WTC11 (cell line): ENCODE measurements around the gene CHRM5. TPM values are rescaled to one million over a fixed set of nuclear protein-coding genes. Genes with fewer than 3 reads are reported as not detected.
"Not testable (repeated sequence)": the region's sequence is repeated elsewhere in the genome, so short reads cannot be mapped to it uniquely, and the experiment has no call there.

Source experiments
- ATAC-seq: fragments of 200-7000 bp; cut with Tn5 transposase; 2 replicates; pipeline ENCODE4 v1.10.0; 2021; ENCODE audit warnings: mild to moderate bottlenecking, moderate library complexity
- CTCF ChIA-PET: fragments of 300-600 bp; sonication (Branson Sonifier 250); formaldehyde crosslinking; loops from one replicate; lab custom pipeline; 2021; ENCODE audit warnings: antibody characterized with exemption; lab: Charles Lee
- POLR2A ChIA-PET: fragments of 350-600 bp; sonication (Branson Sonifier 250); formaldehyde crosslinking; loops from one replicate; lab custom pipeline; 2021; ENCODE audit warnings: antibody characterized with exemption; lab: Charles Lee
- DNase-seq: peaks from one replicate; pipeline ENCODE4 v3.0.0; 2021; ENCODE audit warnings: low spot score
- H3K27ac Mint-ChIP-seq: 2 replicates; pipeline ENCODE4 v1.8.0; 2021; ENCODE audit warnings: mixed read lengths
- H3K27me3 Mint-ChIP-seq: 2 replicates; pipeline ENCODE4 v1.8.0; 2021; ENCODE audit warnings: low read depth, mild to moderate bottlenecking, moderate library complexity, mixed read lengths
- H3K36me3 Mint-ChIP-seq: 2 replicates; pipeline ENCODE4 v1.8.0; 2021; ENCODE audit warnings: mixed read lengths
- H3K4me1 Mint-ChIP-seq: 2 replicates; pipeline ENCODE4 v1.8.0; 2022; ENCODE audit warnings: mixed read lengths
- H3K4me3 Mint-ChIP-seq: 2 replicates; pipeline ENCODE4 v1.8.0; 2021; ENCODE audit warnings: mild to moderate bottlenecking, moderate library complexity, mixed read lengths
- H3K9me3 Mint-ChIP-seq: 2 replicates; pipeline ENCODE4 v1.8.0; 2021; ENCODE audit warnings: mixed read lengths
- ATF2 ChIP-seq: sonication (generic); formaldehyde crosslinking; IDR thresholded peaks from 2 replicates; pipeline ENCODE4 v1.8.1; 2022; ENCODE audit warnings: low read depth, missing genetic modification reagents, borderline replicate concordance
- CREM ChIP-seq: sonication (generic); formaldehyde crosslinking; IDR thresholded peaks from 2 replicates; pipeline ENCODE4 v1.8.1; 2022; ENCODE audit warnings: mild to moderate bottlenecking, missing genetic modification reagents, moderate library complexity
- E2F1 ChIP-seq: sonication (generic); formaldehyde crosslinking; IDR thresholded peaks from 2 replicates; pipeline ENCODE4 v1.8.0; 2022; ENCODE audit warnings: mild to moderate bottlenecking, missing genetic modification reagents
- ERG ChIP-seq: fragments of 250-450 bp; sonication (Bioruptor Pico); IDR thresholded peaks from 2 replicates; pipeline ENCODE4 v1.8.0; 2021; ENCODE audit warnings: mild to moderate bottlenecking
- JUN ChIP-seq: sonication (generic); formaldehyde crosslinking; IDR thresholded peaks from 2 replicates; pipeline ENCODE4 v1.8.0; 2023; ENCODE audit warnings: mild to moderate bottlenecking, missing genetic modification reagents
- MLX ChIP-seq: sonication (generic); formaldehyde crosslinking; IDR thresholded peaks from 2 replicates; pipeline ENCODE4 v1.8.1; 2023; ENCODE audit warnings: mild to moderate bottlenecking, missing genetic modification reagents, moderate library complexity
- NFYB ChIP-seq: sonication (generic); formaldehyde crosslinking; conservative IDR thresholded peaks from 2 replicates; pipeline ENCODE4 v1.8.0; 2022; ENCODE audit warnings: low read depth, missing genetic modification reagents
- NR1H2 ChIP-seq: sonication (generic); formaldehyde crosslinking; IDR thresholded peaks from 2 replicates; pipeline ENCODE4 v1.9.0; 2021; ENCODE audit warnings: mild to moderate bottlenecking, moderate library complexity, missing genetic modification reagents
- PRDM15 ChIP-seq: sonication (generic); formaldehyde crosslinking; IDR thresholded peaks from 2 replicates; pipeline ENCODE4 v1.8.0; 2022; ENCODE audit warnings: missing genetic modification reagents
- PRRX2 ChIP-seq: fragments of 250-450 bp; sonication (Bioruptor Pico); IDR thresholded peaks from 2 replicates; pipeline ENCODE4 v1.8.0; 2021; ENCODE audit warnings: mild to moderate bottlenecking
- TCF7 ChIP-seq: sonication (generic); formaldehyde crosslinking; IDR thresholded peaks from 2 replicates; pipeline ENCODE4 v1.8.0; 2022; ENCODE audit warnings: mild to moderate bottlenecking, low read depth, missing genetic modification reagents, moderate library complexity
- ZSCAN18 ChIP-seq: fragments of 250-450 bp; sonication (Bioruptor Pico); IDR thresholded peaks from 2 replicates; pipeline ENCODE4 v2.1.2; 2022; ENCODE audit warnings: mild to moderate bottlenecking, moderate library complexity
- total RNA-seq: library from RNA; stranded (reverse); gene quantifications from 3 replicates; pipeline ENCODE4 v1.2.3, GENCODE V29; 2021

Gene CHRM5
- total RNA-seq, 1 experiment from 2014 or later, result not detected

GRCh38 chr15:34014556-34014955 lies 46.3 kb downstream of the CHRM5 start (continued):
- TF ChIP-seq ZSCAN18 (CRISPR knock-in tag), result no peak
- no peak for TF ChIP-seq JUN (CRISPR knock-in tag)

- H3K4me3 Mint-ChIP-seq, result no peak overlapping the region
- H3K27me3 Mint-ChIP-seq, result no peaks in the 10 kb centered on the region
- TF ChIP-seq MLX (no peak), E2F1 (no peak), TCF7 (CRISPR knock-in tag) (no peak), PRDM15 (no peak), ATF2 (CRISPR knock-in tag) (no peak), NFYB (CRISPR knock-in tag) (no peak), NR1H2 (CRISPR knock-in tag) (no peak), CREM (CRISPR knock-in tag) (no peak), JUN (CRISPR knock-in tag) (no peak), ERG (CRISPR knock-in tag) (no peak), PRRX2 (no peak)
- TF ChIP-seq, all 79 proteins: peak for 0
- no peak for ATAC-seq
- Mint-ChIP-seq H3K4me1 (peaks cover 32% of the 10 kb centered on the region), H3K27ac (no peak overlapping the region), H3K36me3 (peaks cover 26% of the 10 kb centered on the region), H3K9me3 (peaks cover 28% of the 10 kb centered on the region)
- ChIA-PET POLR2A (no interaction called here), CTCF (no interaction called here)
- DNase-seq, result no peak
Observed at GRCh38 chr15:34018021-34018645, 49.8 kb downstream of the CHRM5 start.

- H3K4me3 Mint-ChIP-seq, POLR2A ChIA-PET, H3K27ac Mint-ChIP-seq, CTCF ChIA-PET, DNase-seq, ATAC-seq, H3K27me3 Mint-ChIP-seq: not testable (repeated sequence)
- peaks cover 26% of the 10 kb centered on the region for H3K36me3 Mint-ChIP-seq
- peaks cover 28% of the 10 kb centered on the region for H3K9me3 Mint-ChIP-seq
- H3K4me1 Mint-ChIP-seq, result peaks cover 33% of the 10 kb centered on the region
Observed at GRCh38 chr15:34018738-34019137, 50.4 kb downstream of the CHRM5 start.
